HepG2 (cell line): ENCODE results near the gene MMP25. TPM values are rescaled to one million over a fixed set of nuclear protein-coding genes. Genes with fewer than 3 reads are reported as not detected.

Source experiments
- ATF3 ChIP-seq: sonication (generic); formaldehyde crosslinking; IDR thresholded peaks from 2 replicates; pipeline ENCODE4 v1.4.0; 2020; ENCODE audit warnings: missing genetic modification reagents
- CERS6 ChIP-seq: sonication (generic); formaldehyde crosslinking; IDR thresholded peaks from 2 replicates; pipeline ENCODE4 v1.5.0; 2020; ENCODE audit warnings: missing genetic modification reagents
- KIAA2018 ChIP-seq: sonication (generic); formaldehyde crosslinking; IDR thresholded peaks from 2 replicates; pipeline ENCODE4 v1.5.0; 2020; ENCODE audit warnings: mild to moderate bottlenecking, missing genetic modification reagents, borderline replicate concordance
- NCOA2 ChIP-seq: sonication (generic); formaldehyde crosslinking; IDR thresholded peaks from 2 replicates; pipeline ENCODE4 v1.8.0; 2022; ENCODE audit warnings: inconsistent platforms
- NFRKB ChIP-seq: fragments of 450-650 bp; IDR thresholded peaks from 2 replicates; pipeline ENCODE4 v1.6.1; 2017
- RXRB ChIP-seq: IDR thresholded peaks from 2 replicates; pipeline ENCODE4 v1.6.1; 2016; ENCODE audit warnings: borderline replicate concordance, missing genetic modification reagents, missing compliant biosample characterization
- SNRNP70 ChIP-seq: fragments of 200-400 bp; formaldehyde crosslinking; IDR thresholded peaks from 2 replicates; pipeline ENCODE4 v1.6.1; 2017; ENCODE audit warnings: mild to moderate bottlenecking, low read depth, low read length, moderate library complexity
- SP1 ChIP-seq, 2 experiments: fragments of 450-650 bp in 1 of 2; sonication (generic) in 1 of 2; formaldehyde crosslinking in 1 of 2; IDR thresholded peaks; 2 replicates each; pipeline versions ENCODE4 v1.4.0 to v1.6.1; 2016 to 2020; ENCODE audit warnings: missing genetic modification reagents in 1 of 2
- TRIM24 ChIP-seq: sonication (generic); formaldehyde crosslinking; IDR thresholded peaks from 2 replicates; pipeline ENCODE4 v1.8.0; 2022; ENCODE audit warnings: mild to moderate bottlenecking, missing genetic modification reagents
- ZNF138 ChIP-seq: sonication (generic); formaldehyde crosslinking; IDR thresholded peaks from 2 replicates; pipeline ENCODE4 v1.5.0; 2020; ENCODE audit warnings: mild to moderate bottlenecking, low read depth, missing genetic modification reagents
- ZNF30 ChIP-seq: sonication (generic); formaldehyde crosslinking; IDR thresholded peaks from 2 replicates; pipeline ENCODE4 v1.5.0; 2020; ENCODE audit warnings: mild to moderate bottlenecking, missing genetic modification reagents
- ZNF572 ChIP-seq: sonication (generic); formaldehyde crosslinking; IDR thresholded peaks from 2 replicates; pipeline ENCODE4 v1.5.1; 2020; ENCODE audit warnings: mild to moderate bottlenecking, missing genetic modification reagents
- polyA plus RNA-seq, 8 experiments: library from polyadenylated mRNA; depleted of rRNA in 3 of 8; stranded (reverse) in 7 of 8; unstranded in 1 of 8; fragments of >200 nt; fragmentation: Illumina TruSeq in 4 of 8; extraction: Trizol in 4 of 8; gene quantifications; 2 replicates each; pipeline versions ENCODE4 v1.2.1 to v1.2.3, GENCODE V29; 2011 to 2016; ENCODE audit warnings: low read depth in 4 of 8, missing spikeins in 1 of 8, mixed read lengths in 1 of 8; ENCODE audit not compliant: insufficient read depth in 1 of 8
- total RNA-seq, 5 experiments: library from RNA; depleted of rRNA; stranded (reverse); fragments of >200 nt; fragmentation: Illumina TruSeq; extraction: Trizol; gene quantifications; 2 replicates each; pipeline ENCODE4 v1.2.3, GENCODE V29; 2016; ENCODE audit warnings: low read depth in 1 of 5
- TF ChIP-seq, protein P1 (sequence below): sonication (generic); formaldehyde crosslinking; IDR thresholded peaks from 2 replicates; pipeline ENCODE4 v1.8.1; 2022; ENCODE audit warnings: mild to moderate bottlenecking, missing genetic modification reagents

Gene MMP25
- total and polyA plus RNA-seq, 2 of the 13 experiments (the other 11 are each of a cell fraction or from before 2014, with no cell fraction given), result 0.04 to 0.08 TPM

- TF ChIP-seq ATF3 (CRISPR knock-in tag) (peak; percentile 76), NFRKB (no peak), TRIM24 (no peak), ZNF572 (CRISPR knock-in tag) (no peak), SP1 (IDR thresholded peaks at IDR 0.05) (no peak), SP1 (CRISPR knock-in tag; IDR thresholded peaks at IDR 0.05) (no peak), SNRNP70 (no peak), ZNF30 (CRISPR knock-in tag) (no peak), ZNF138 (no peak), KIAA2018 (CRISPR knock-in tag) (no peak), NCOA2 (CRISPR knock-in tag) (no peak), CERS6 (CRISPR knock-in tag) (no peak), RXRB (CRISPR knock-in tag) (no peak)
- TF ChIP-seq, protein P1, sequence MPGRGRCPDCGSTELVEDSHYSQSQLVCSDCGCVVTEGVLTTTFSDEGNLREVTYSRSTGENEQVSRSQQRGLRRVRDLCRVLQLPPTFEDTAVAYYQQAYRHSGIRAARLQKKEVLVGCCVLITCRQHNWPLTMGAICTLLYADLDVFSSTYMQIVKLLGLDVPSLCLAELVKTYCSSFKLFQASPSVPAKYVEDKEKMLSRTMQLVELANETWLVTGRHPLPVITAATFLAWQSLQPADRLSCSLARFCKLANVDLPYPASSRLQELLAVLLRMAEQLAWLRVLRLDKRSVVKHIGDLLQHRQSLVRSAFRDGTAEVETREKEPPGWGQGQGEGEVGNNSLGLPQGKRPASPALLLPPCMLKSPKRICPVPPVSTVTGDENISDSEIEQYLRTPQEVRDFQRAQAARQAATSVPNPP, result no peak
These were observed 8.1 kb upstream of the MMP25 start (continued) for GRCh38 chr16:3038256-3038655.
